Mammary epithelial cell (primary cell): Measurements from ENCODE around the gene OTOGL.

Experiments
- EZH2 ChIP-seq: IDR thresholded peaks from 2 replicates; pipeline ENCODE4 v1.6.1; 2012; ENCODE audit warnings: low read length, inconsistent platforms, borderline replicate concordance
- TF ChIP-seq, protein P1 (sequence below), 2 donors: IDR thresholded peaks in 1 of 2; conservative IDR thresholded peaks in 1 of 2; 2 replicates each; pipeline ENCODE4 v1.5.1; 2011 to 2012; ENCODE audit warnings: inconsistent platforms in 2 of 2, low read length in 2 of 2, mild to moderate bottlenecking in 2 of 2, control low read depth in 1 of 2, low read depth in 1 of 2; ENCODE audit not compliant: insufficient read depth in 1 of 2; ENCODE audit errors: extremely low read depth in 1 of 2

- TF ChIP-seq EZH2 = no peak
- TF ChIP-seq, protein P1, sequence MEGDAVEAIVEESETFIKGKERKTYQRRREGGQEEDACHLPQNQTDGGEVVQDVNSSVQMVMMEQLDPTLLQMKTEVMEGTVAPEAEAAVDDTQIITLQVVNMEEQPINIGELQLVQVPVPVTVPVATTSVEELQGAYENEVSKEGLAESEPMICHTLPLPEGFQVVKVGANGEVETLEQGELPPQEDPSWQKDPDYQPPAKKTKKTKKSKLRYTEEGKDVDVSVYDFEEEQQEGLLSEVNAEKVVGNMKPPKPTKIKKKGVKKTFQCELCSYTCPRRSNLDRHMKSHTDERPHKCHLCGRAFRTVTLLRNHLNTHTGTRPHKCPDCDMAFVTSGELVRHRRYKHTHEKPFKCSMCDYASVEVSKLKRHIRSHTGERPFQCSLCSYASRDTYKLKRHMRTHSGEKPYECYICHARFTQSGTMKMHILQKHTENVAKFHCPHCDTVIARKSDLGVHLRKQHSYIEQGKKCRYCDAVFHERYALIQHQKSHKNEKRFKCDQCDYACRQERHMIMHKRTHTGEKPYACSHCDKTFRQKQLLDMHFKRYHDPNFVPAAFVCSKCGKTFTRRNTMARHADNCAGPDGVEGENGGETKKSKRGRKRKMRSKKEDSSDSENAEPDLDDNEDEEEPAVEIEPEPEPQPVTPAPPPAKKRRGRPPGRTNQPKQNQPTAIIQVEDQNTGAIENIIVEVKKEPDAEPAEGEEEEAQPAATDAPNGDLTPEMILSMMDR (conservative IDR thresholded peaks at IDR 0.05 in 1 of 2, IDR thresholded peaks at IDR 0.05 in 1 of 2; ENCODE audit: extremely low read depth in 1 of 2, insufficient read depth in 1 of 2, low read depth in 1 of 2, low read length in 2 of 2) = no peak
Measured at GRCh38 chr12:80293759-80294158, 194.4 kb downstream of the OTOGL start.
